Activated B cell treated with CpG ODN at 0.5 μM for 24 hours (primary cell): ENCODE results near the gene E2F8. TPM values are rescaled to one million over a fixed set of nuclear protein-coding genes. Genes with fewer than 3 reads are reported as not detected.
A peak's percentile ranks its signal among the peaks of the same experiment; 100 is the strongest.

ENCODE experiments used
- ATAC-seq: fragments of 200-7000 bp; cut with Tn5 transposase; one replicate; pipeline ENCODE4 v1.10.0; 2021; ENCODE audit warnings: low read depth, mild to moderate bottlenecking, moderate library complexity
- CTCF ChIA-PET: fragments of 350-600 bp; sonication (Branson Sonifier 250); formaldehyde crosslinking; loops from one replicate; lab custom pipeline; 2021; ENCODE audit warnings: antibody characterized with exemption; lab: Charles Lee
- POLR2A ChIA-PET: fragments of 350-600 bp; sonication (Branson Sonifier 250); formaldehyde crosslinking; loops from one replicate; lab custom pipeline; 2021; ENCODE audit warnings: antibody characterized with exemption; lab: Charles Lee
- DNase-seq: peaks from one replicate; pipeline ENCODE4 v3.0.0; 2022
- H3K27ac Mint-ChIP-seq: one replicate; pipeline ENCODE4 v1.8.0; 2020; ENCODE audit warnings: mixed read lengths
- H3K27me3 Mint-ChIP-seq: one replicate; pipeline ENCODE4 v1.8.0; 2021; ENCODE audit warnings: mixed read lengths
- H3K36me3 Mint-ChIP-seq: one replicate; pipeline ENCODE4 v1.8.0; 2021; ENCODE audit warnings: low read depth, mixed read lengths
- H3K4me1 Mint-ChIP-seq: one replicate; pipeline ENCODE4 v1.8.0; 2021; ENCODE audit warnings: mixed read lengths
- H3K4me3 Mint-ChIP-seq: one replicate; pipeline ENCODE4 v1.8.0; 2020; ENCODE audit warnings: mild to moderate bottlenecking, mixed read lengths
- H3K9me3 Mint-ChIP-seq: one replicate; pipeline ENCODE4 v1.8.0; 2020; ENCODE audit warnings: mixed read lengths
- CTCF ChIP-seq: fragments of 200-600 bp; IDR thresholded peaks from one replicate; pipeline ENCODE4 v1.8.0; 2022; ENCODE audit warnings: antibody characterized with exemption, mild to moderate bottlenecking
- intact Hi-C: fragments of 100-400 bp; cut with micrococcal nuclease; formaldehyde crosslinking; loops from one replicate; pipeline ENCODE4 v1.15.1; 2024
- total RNA-seq: library from RNA; stranded (reverse); gene quantifications from 2 replicates; pipeline ENCODE4 v1.2.3, GENCODE V29; 2022

The E2F8 gene
- total RNA-seq, result 0.82 and 0.88 TPM in 2 replicates

DNA sequence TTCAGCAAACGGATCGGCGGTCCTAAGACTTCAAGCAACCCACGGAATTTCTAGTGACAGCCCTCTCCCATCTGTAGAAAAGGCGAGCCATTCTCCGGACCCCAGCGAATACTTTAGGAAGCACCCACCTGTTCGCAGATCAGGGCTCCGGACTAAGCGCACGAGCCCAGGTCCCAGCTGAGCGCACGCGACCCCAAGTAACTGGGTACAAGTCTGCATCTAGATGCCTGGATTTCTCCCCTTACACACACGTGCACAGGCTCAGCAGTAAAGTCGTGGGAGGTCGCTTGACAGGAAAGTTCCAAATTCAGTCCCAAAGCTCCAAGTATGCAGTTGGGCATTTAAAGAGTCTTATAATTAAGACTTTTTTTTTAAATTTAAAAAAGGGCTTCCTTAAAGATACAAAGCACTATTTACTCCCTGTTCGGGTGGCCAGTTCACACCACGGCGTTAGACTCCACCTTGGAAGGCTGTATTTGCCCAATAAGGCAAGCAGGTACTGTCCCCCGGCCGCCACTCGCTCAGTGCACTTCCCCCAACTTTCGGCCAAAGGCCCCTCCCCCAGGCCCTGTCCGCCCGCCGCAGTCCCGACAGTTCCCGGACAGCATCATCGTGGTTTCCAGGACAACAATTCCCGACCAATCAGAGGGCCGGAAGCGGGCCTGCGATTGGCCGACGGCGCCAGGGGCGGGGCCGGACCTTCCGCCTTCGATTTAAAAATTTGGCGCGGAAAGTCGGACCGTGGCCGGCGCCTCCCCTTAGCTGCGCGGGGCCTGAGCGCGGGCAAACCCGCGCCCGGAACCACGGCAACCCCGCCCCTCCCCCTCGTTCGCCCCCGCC is at the start of gene E2F8:
Gene E2F8, minus strand, starts transcription at position 526 of the 840 bp plus-strand sequence. CDS start 824 bp downstream, outside the sequence.
- H3K4me3 Mint-ChIP-seq, result peak within 1 kb of the TSS; percentile 89
- intact Hi-C loops, result loop anchor here (1.0 to 5.0 kb wide), 5 partner anchors 64 to 1122 kb away; partner anchors contain the start of genes HTATIP2, SPTY2D1 and ZDHHC13
- H3K4me1 Mint-ChIP-seq, result peaks cover 18% of the 10 kb centered on the region
- H3K9me3 Mint-ChIP-seq, result no peaks in the 10 kb centered on the region
- H3K36me3 Mint-ChIP-seq, result no peaks in the 10 kb centered on the region
- DNase-seq (peak; percentile 79), ATAC-seq (peak; percentile 90)
- H3K27ac Mint-ChIP-seq, result peak within 1 kb of the TSS; percentile 46
- no peak for TF ChIP-seq CTCF
- CTCF ChIA-PET, result no interaction called here
- H3K27me3 Mint-ChIP-seq, result peaks cover 20% of the 10 kb centered on the region
- POLR2A ChIA-PET, result no interaction called here

DNA sequence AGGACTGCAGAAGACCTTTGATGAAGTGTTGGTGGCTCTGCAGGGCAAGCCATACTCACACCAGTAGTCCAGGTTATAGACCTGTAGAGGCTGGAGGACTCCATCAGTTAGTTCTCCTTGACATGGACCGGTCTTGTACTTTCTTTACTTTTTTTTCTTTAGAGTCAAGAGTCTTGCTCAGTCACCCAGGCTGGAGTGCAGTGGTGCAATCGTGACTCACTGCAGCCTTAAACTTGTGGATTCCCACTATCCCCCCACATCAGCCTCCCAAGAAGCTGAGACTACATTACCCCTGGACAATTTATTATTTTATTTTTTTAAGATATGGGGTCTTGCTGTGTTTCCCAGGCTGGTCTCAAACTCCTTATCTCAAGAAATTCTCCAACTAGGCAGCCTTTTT is 49.6 kb upstream of the E2F8 start:
- DNase-seq (no peak), ATAC-seq (no peak)
- Mint-ChIP-seq H3K27ac (no peak overlapping the region), H3K9me3 (no peaks in the 10 kb centered on the region), H3K27me3 (peaks cover 9% of the 10 kb centered on the region), H3K4me1 (no peaks in the 10 kb centered on the region), H3K36me3 (no peaks in the 10 kb centered on the region), H3K4me3 (no peak overlapping the region)
- no peak for TF ChIP-seq CTCF
- CTCF ChIA-PET, result no interaction called here
- intact Hi-C loops, result no loop called here
- POLR2A ChIA-PET, result no interaction called here

DNA sequence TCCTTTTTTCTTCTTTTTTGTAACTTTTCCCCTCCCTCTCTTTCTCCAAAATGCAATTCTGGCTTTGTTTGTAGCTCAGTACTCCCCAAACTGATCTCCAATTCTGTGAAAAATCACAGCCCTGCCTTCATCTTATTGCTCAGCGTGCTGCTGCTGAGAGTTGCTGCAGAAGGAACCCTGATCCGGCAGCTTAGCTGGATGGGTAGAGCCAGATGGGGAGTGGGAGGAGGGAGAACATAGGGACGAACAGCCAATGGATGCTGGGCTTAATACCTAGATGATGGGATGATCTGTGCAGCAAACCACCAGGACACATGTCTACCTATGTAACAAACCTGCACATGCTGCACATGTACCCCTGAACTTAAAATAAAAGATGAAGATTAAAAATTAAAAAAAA is 47.5 kb upstream of the E2F8 start:
- peaks cover 12% of the 10 kb centered on the region for H3K4me1 Mint-ChIP-seq
- H3K36me3 Mint-ChIP-seq, result no peaks in the 10 kb centered on the region
- intact Hi-C loops, result no loop called here
- no peaks in the 10 kb centered on the region for H3K9me3 Mint-ChIP-seq
- ATAC-seq (no peak), DNase-seq (no peak)
- TF ChIP-seq CTCF, result no peak
- POLR2A ChIA-PET, result interaction anchor here (0.7 kb wide), 1 partner anchor 489 kb away, joined by 3 read pairs; no protein-coding TSS in a partner anchor
- H3K27ac Mint-ChIP-seq, result no peak overlapping the region
- H3K4me3 Mint-ChIP-seq, result no peak overlapping the region
- peaks cover 5% of the 10 kb centered on the region for H3K27me3 Mint-ChIP-seq
- CTCF ChIA-PET, result no interaction called here

DNA sequence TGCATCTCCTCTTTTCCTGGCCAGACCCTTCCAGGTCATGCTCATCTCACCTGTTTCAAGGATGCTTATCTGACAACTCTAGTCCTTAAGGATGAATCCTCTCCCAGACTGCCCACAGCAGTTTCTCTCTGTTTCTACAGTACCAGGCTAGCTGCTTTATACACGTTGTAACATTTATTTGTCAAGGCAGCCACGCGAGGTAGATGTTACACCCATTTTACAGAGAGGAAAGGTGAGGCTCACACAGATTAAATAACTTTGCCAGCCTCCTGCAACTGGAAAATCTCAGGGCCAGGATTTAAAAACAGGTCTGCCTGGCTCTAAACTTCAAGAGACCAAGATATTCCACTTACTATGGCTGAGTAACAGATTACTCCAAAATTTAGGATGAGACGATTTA is 45.7 kb upstream of the E2F8 start:
- no peak for DNase-seq
- intact Hi-C loops, result no loop called here
- no peak for TF ChIP-seq CTCF
- POLR2A ChIA-PET, result no interaction called here
- CTCF ChIA-PET, result no interaction called here
- no peak overlapping the region for H3K27ac Mint-ChIP-seq
- H3K4me1 Mint-ChIP-seq, result peaks cover 17% of the 10 kb centered on the region
- H3K4me3 Mint-ChIP-seq, result no peak overlapping the region
- no peak for ATAC-seq
- H3K36me3 Mint-ChIP-seq, result no peaks in the 10 kb centered on the region
- H3K9me3 Mint-ChIP-seq, result no peaks in the 10 kb centered on the region
- H3K27me3 Mint-ChIP-seq, result no peaks in the 10 kb centered on the region

GRCh38 chr11:19284881-19285280 is 44.1 kb upstream of the E2F8 start:
- ChIA-PET POLR2A (no interaction called here), CTCF (no interaction called here)
- DNase-seq (no peak), ATAC-seq (no peak)
- intact Hi-C loops, result no loop called here
- H3K36me3 Mint-ChIP-seq, result no peaks in the 10 kb centered on the region
- no peaks in the 10 kb centered on the region for H3K9me3 Mint-ChIP-seq
- H3K27ac Mint-ChIP-seq, result no peak overlapping the region
- H3K4me1 Mint-ChIP-seq, result peaks cover 28% of the 10 kb centered on the region
- TF ChIP-seq CTCF, result no peak
- no peak overlapping the region for H3K4me3 Mint-ChIP-seq
- H3K27me3 Mint-ChIP-seq, result no peaks in the 10 kb centered on the region
